ENCODE results near the gene MX2.
"Not testable (repeated sequence)": the region's sequence is repeated elsewhere in the genome, so short reads cannot be mapped to it uniquely, and the experiment has no call there.

MX2 gene

GRCh38 chr21:41346758-41347157 is 15.1 kb upstream of the MX2 start:
- Histone ChIP-seq H3K27me3 (ENCODE audit: control insufficient read depth, insufficient read depth, low read length) (no peaks in the 10 kb centered on the region), H3K9ac (ENCODE audit: low read length) (no peak overlapping the region), H3K27ac (ENCODE audit: low read depth, low read length) (no peak overlapping the region), H3K36me3 (ENCODE audit: control insufficient read depth, insufficient read depth, low read length) (no peaks in the 10 kb centered on the region), H3K4me1 (ENCODE audit: control insufficient read depth, insufficient read depth, low read length) (no peaks in the 10 kb centered on the region), H3K4me3 (ENCODE audit: low read length) (no peak overlapping the region)

GRCh38 chr21:41348434-41348833 is 13.4 kb upstream of the MX2 start:
- Histone ChIP-seq H3K4me3 (ENCODE audit: low read length) (no peak overlapping the region), H3K4me1 (ENCODE audit: control insufficient read depth, insufficient read depth, low read length) (no peaks in the 10 kb centered on the region), H3K9ac (ENCODE audit: low read length) (no peak overlapping the region), H3K27ac (ENCODE audit: low read depth, low read length) (no peak overlapping the region), H3K36me3 (ENCODE audit: control insufficient read depth, insufficient read depth, low read length) (no peaks in the 10 kb centered on the region), H3K27me3 (ENCODE audit: control insufficient read depth, insufficient read depth, low read length) (no peaks in the 10 kb centered on the region)

- no peaks in the 10 kb centered on the region for H3K36me3 ChIP-seq (ENCODE audit: control insufficient read depth, insufficient read depth, low read length)
- no peak overlapping the region for H3K4me3 ChIP-seq (ENCODE audit: low read length)
- H3K27ac ChIP-seq (ENCODE audit: low read depth, low read length) = no peak overlapping the region
- no peak overlapping the region for H3K9ac ChIP-seq (ENCODE audit: low read length)
- H3K4me1 ChIP-seq (ENCODE audit: control insufficient read depth, insufficient read depth, low read length) = no peaks in the 10 kb centered on the region
- no peaks in the 10 kb centered on the region for H3K27me3 ChIP-seq (ENCODE audit: control insufficient read depth, insufficient read depth, low read length)
Observed at GRCh38 chr21:41349126-41349525, 12.7 kb upstream of the MX2 start.

GRCh38 chr21:41349619-41350390 is 12.0 kb upstream of the MX2 start:
- Histone ChIP-seq H3K36me3 (ENCODE audit: control insufficient read depth, insufficient read depth, low read length) (no peaks in the 10 kb centered on the region), H3K4me1 (ENCODE audit: control insufficient read depth, insufficient read depth, low read length) (no peaks in the 10 kb centered on the region), H3K27me3 (ENCODE audit: control insufficient read depth, insufficient read depth, low read length) (no peaks in the 10 kb centered on the region), H3K4me3 (ENCODE audit: low read length) (no peak overlapping the region), H3K9ac (ENCODE audit: low read length) (no peak overlapping the region), H3K27ac (ENCODE audit: low read depth, low read length) (no peak overlapping the region)

GRCh38 chr21:41350436-41351155 is 11.2 kb upstream of the MX2 start:
- no peak overlapping the region for H3K4me3 ChIP-seq (ENCODE audit: low read length)
- no peaks in the 10 kb centered on the region for H3K27me3 ChIP-seq (ENCODE audit: control insufficient read depth, insufficient read depth, low read length)
- H3K36me3 ChIP-seq (ENCODE audit: control insufficient read depth, insufficient read depth, low read length) = no peaks in the 10 kb centered on the region
- no peak overlapping the region for H3K27ac ChIP-seq (ENCODE audit: low read depth, low read length)
- H3K9ac ChIP-seq (ENCODE audit: low read length) = no peak overlapping the region
- no peaks in the 10 kb centered on the region for H3K4me1 ChIP-seq (ENCODE audit: control insufficient read depth, insufficient read depth, low read length)

- H3K9ac ChIP-seq (ENCODE audit: low read length) = no peak overlapping the region
- H3K36me3 ChIP-seq (ENCODE audit: control insufficient read depth, insufficient read depth, low read length) = no peaks in the 10 kb centered on the region
- no peak overlapping the region for H3K27ac ChIP-seq (ENCODE audit: low read depth, low read length)
- H3K4me3 ChIP-seq (ENCODE audit: low read length) = no peak overlapping the region
- no peaks in the 10 kb centered on the region for H3K4me1 ChIP-seq (ENCODE audit: control insufficient read depth, insufficient read depth, low read length)
- H3K27me3 ChIP-seq (ENCODE audit: control insufficient read depth, insufficient read depth, low read length) = no peaks in the 10 kb centered on the region
Observed at GRCh38 chr21:41357546-41357945, 4.3 kb upstream of the MX2 start.

- Histone ChIP-seq H3K4me3 (ENCODE audit: low read length) (no peak overlapping the region), H3K27me3 (ENCODE audit: control insufficient read depth, insufficient read depth, low read length) (no peaks in the 10 kb centered on the region), H3K9ac (ENCODE audit: low read length) (no peak overlapping the region), H3K4me1 (ENCODE audit: control insufficient read depth, insufficient read depth, low read length) (no peaks in the 10 kb centered on the region), H3K36me3 (ENCODE audit: control insufficient read depth, insufficient read depth, low read length) (no peaks in the 10 kb centered on the region), H3K27ac (ENCODE audit: low read depth, low read length) (peak overlapping the region; percentile 17)
Observed at GRCh38 chr21:41358193-41359166, 3.3 kb upstream of the MX2 start.

GRCh38 chr21:41359286-41359685 is 2.5 kb upstream of the MX2 start:
- Histone ChIP-seq H3K9ac (ENCODE audit: low read length) (no peak overlapping the region), H3K27me3 (ENCODE audit: control insufficient read depth, insufficient read depth, low read length) (no peaks in the 10 kb centered on the region), H3K4me3 (ENCODE audit: low read length) (no peak overlapping the region), H3K36me3 (ENCODE audit: control insufficient read depth, insufficient read depth, low read length) (no peaks in the 10 kb centered on the region), H3K4me1 (ENCODE audit: control insufficient read depth, insufficient read depth, low read length) (no peaks in the 10 kb centered on the region), H3K27ac (ENCODE audit: low read depth, low read length) (no peak overlapping the region)

GRCh38 chr21:41359754-41360071 is 2.1 kb upstream of the MX2 start:
- H3K9ac ChIP-seq (ENCODE audit: low read length); H3K36me3 ChIP-seq (ENCODE audit: control insufficient read depth, insufficient read depth, low read length); H3K27me3 ChIP-seq (ENCODE audit: control insufficient read depth, insufficient read depth, low read length); H3K4me3 ChIP-seq (ENCODE audit: low read length); H3K4me1 ChIP-seq (ENCODE audit: control insufficient read depth, insufficient read depth, low read length); H3K27ac ChIP-seq (ENCODE audit: low read depth, low read length): not testable (repeated sequence)

- Histone ChIP-seq H3K27ac (ENCODE audit: low read depth, low read length) (peak overlapping the region; percentile 21), H3K4me3 (ENCODE audit: low read length) (no peak overlapping the region), H3K9ac (ENCODE audit: low read length) (no peak overlapping the region), H3K36me3 (ENCODE audit: control insufficient read depth, insufficient read depth, low read length) (no peaks in the 10 kb centered on the region), H3K27me3 (ENCODE audit: control insufficient read depth, insufficient read depth, low read length) (no peaks in the 10 kb centered on the region), H3K4me1 (ENCODE audit: control insufficient read depth, insufficient read depth, low read length) (no peaks in the 10 kb centered on the region)
Observed at GRCh38 chr21:41360072-41360821, 1.6 kb upstream of the MX2 start.

GRCh38 chr21:41361053-41361785 is 608 bp upstream of the MX2 start:
- Histone ChIP-seq H3K36me3 (ENCODE audit: control insufficient read depth, insufficient read depth, low read length) (no peaks in the 10 kb centered on the region), H3K27ac (ENCODE audit: low read depth, low read length) (peak overlapping the region; percentile 41), H3K4me1 (ENCODE audit: control insufficient read depth, insufficient read depth, low read length) (no peaks in the 10 kb centered on the region), H3K9ac (ENCODE audit: low read length) (no peak overlapping the region), H3K27me3 (ENCODE audit: control insufficient read depth, insufficient read depth, low read length) (no peaks in the 10 kb centered on the region), H3K4me3 (ENCODE audit: low read length) (peak overlapping the region; percentile 58)
